Suprapubic skin (tissue), 4 donors: Measurements from ENCODE around the gene STAC2. TPM values are rescaled to one million over a fixed set of nuclear protein-coding genes. Genes with fewer than 3 reads are reported as not detected.

ENCODE experiments used
- DNase-seq, 2 donors: peaks; one replicate each; pipeline ENCODE4 v3.0.0-alpha.2; 2019; ENCODE audit warnings: low spot score in 2 of 2
- H3K27ac ChIP-seq: fragments of 200-600 bp; sonication (generic); one replicate; pipeline ENCODE4 v1.5.1; 2019
- H3K27me3 ChIP-seq: fragments of 200-600 bp; sonication (generic); one replicate; pipeline ENCODE4 v1.5.1; 2019
- H3K36me3 ChIP-seq: fragments of 200-600 bp; sonication (generic); one replicate; pipeline ENCODE4 v1.5.1; 2019
- H3K4me1 ChIP-seq: fragments of 200-600 bp; sonication (generic); one replicate; pipeline ENCODE4 v1.5.1; 2019
- H3K4me3 ChIP-seq: fragments of 200-600 bp; sonication (generic); one replicate; pipeline ENCODE4 v1.5.1; 2019; ENCODE audit warnings: mild to moderate bottlenecking
- H3K9me3 ChIP-seq: fragments of 200-600 bp; sonication (generic); one replicate; pipeline ENCODE4 v1.5.1; 2019
- EP300 ChIP-seq: sonication (generic); formaldehyde crosslinking; IDR thresholded peaks from one replicate; pipeline ENCODE4 v1.6.1; 2017; ENCODE audit warnings: antibody characterized with exemption
- POLR2A ChIP-seq, 2 donors: fragments of 450-650 bp; IDR thresholded peaks; one replicate each; pipeline ENCODE4 v1.6.1; 2017; ENCODE audit warnings: antibody characterized with exemption in 2 of 2, mild to moderate bottlenecking in 2 of 2, moderate library complexity in 2 of 2
- POLR2AphosphoS5 ChIP-seq, 3 donors: sonication (generic); formaldehyde crosslinking; IDR thresholded peaks; one replicate each; pipeline ENCODE4 v1.6.1; 2017; ENCODE audit warnings: antibody characterized with exemption in 3 of 3
- WGBS: methylation state at CpG from one replicate; pipeline ENCODE4 v1.1.5; 2018; 5-methylcytosine and 5-hydroxymethylcytosine counted together
- total RNA-seq, 4 donors: library from RNA; depleted of rRNA; stranded (reverse); fragments of >200 nt; gene quantifications; one replicate each; pipeline ENCODE4 v1.1.0, GENCODE V29; 2016
- TF ChIP-seq, protein P1 (sequence below), 2 donors: fragments of 200-600 bp in 1 of 2; fragments of 450-650 bp in 1 of 2; sonication (generic) in 1 of 2; IDR thresholded peaks; one replicate each; pipeline ENCODE4 v1.5.1; 2016 to 2019; ENCODE audit warnings: antibody characterized with exemption in 2 of 2, mild to moderate bottlenecking in 1 of 2, moderate library complexity in 1 of 2

STAC2 gene
- total RNA-seq, 4 donors from 2014 or later = 10.9 to 26.4 (median 16.5) TPM

DNA sequence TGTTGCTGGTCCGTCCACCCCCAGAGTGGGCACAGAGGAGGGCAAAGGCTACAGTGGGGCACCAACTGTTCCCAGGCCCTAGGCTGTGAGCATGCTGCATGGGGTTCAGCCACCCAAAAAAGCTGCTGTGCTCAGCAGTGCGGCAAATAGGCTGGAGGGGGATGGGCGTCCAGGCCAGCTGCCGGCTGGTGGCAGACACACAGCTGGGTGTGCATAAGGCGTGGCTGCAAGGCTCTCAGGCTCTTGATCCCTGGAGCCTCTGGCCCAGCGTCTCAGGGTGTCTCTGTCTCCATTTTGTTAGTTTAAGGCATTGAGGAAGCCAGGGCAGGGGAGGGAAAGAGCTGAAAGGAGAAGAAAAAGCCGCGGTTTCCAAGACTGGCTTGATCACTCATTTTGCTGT lies 16.9 kb downstream of the STAC2 start:
- 51% methylated on average over 7 of the region's 8 CpGs for WGBS

DNA sequence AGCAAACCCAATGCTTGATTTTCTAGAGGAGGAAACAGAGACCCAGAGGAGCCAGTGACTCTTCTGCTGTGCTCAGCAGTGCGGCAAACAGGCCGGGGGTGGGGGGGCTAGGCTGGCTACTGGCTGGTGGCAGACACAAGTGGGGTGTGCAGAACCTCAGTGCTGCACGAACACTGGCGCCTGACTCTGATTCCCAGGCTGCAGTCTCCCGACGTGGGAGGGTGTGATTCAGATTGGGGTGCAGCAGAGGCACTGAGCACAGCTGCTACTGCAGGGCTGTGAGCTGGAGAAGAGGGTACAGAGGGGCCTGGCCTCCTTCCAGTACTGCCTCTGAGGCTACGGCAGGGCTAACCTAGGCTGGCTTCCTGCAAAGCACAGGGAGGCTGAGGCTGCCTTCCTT lies 17.6 kb downstream of the STAC2 start:
- Histone ChIP-seq H3K36me3 (peaks cover 22% of the 10 kb centered on the region), H3K9me3 (no peaks in the 10 kb centered on the region), H3K4me3 (no peak overlapping the region), H3K27me3 (no peaks in the 10 kb centered on the region), H3K4me1 (peaks cover 58% of the 10 kb centered on the region), H3K27ac (peak overlapping the region; percentile 66)
- WGBS = 52% methylated on average over 3 of the region's 7 CpGs
- DNase-seq = no peak
- no peak for TF ChIP-seq POLR2A (IDR thresholded peaks at IDR 0.05)
- no peak for TF ChIP-seq EP300
- TF ChIP-seq POLR2AphosphoS5 (IDR thresholded peaks at IDR 0.05) = no peak
- TF ChIP-seq, protein P1, sequence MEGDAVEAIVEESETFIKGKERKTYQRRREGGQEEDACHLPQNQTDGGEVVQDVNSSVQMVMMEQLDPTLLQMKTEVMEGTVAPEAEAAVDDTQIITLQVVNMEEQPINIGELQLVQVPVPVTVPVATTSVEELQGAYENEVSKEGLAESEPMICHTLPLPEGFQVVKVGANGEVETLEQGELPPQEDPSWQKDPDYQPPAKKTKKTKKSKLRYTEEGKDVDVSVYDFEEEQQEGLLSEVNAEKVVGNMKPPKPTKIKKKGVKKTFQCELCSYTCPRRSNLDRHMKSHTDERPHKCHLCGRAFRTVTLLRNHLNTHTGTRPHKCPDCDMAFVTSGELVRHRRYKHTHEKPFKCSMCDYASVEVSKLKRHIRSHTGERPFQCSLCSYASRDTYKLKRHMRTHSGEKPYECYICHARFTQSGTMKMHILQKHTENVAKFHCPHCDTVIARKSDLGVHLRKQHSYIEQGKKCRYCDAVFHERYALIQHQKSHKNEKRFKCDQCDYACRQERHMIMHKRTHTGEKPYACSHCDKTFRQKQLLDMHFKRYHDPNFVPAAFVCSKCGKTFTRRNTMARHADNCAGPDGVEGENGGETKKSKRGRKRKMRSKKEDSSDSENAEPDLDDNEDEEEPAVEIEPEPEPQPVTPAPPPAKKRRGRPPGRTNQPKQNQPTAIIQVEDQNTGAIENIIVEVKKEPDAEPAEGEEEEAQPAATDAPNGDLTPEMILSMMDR (IDR thresholded peaks at IDR 0.05) = no peak

More for the DNA sequence above, 16.9 kb downstream of the STAC2 start:
- H3K9me3 ChIP-seq = no peaks in the 10 kb centered on the region
- H3K36me3 ChIP-seq = peaks cover 14% of the 10 kb centered on the region
- DNase-seq = no peak
- no peaks in the 10 kb centered on the region for H3K27me3 ChIP-seq
- H3K27ac ChIP-seq = peak overlapping the region; percentile 66
- H3K4me1 ChIP-seq = peaks cover 61% of the 10 kb centered on the region
- no peak for TF ChIP-seq POLR2A (IDR thresholded peaks at IDR 0.05)
- TF ChIP-seq, protein P1 (IDR thresholded peaks at IDR 0.05) = no peak
- peak overlapping the region; percentile 37 for H3K4me3 ChIP-seq

DNA sequence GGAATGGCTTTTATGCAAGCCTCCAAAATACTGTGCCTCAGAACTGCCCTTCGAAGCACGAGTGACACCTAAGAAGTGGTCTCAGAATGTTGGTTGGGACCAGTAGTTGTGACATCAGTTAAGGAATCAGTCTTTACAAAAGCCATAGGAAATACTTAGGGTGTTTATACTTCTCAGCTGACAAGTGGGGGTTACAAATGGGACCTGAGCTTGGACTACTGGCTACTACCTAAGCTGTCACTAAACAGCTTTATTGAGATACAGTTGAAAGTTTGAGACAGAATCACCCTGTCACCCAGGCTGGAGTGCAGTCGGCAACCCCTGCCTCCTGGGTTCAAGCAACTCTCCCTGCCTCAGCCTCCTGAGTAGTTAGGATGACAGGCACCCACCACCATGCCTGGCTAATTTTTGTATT lies 20.6 kb downstream of the STAC2 start:
- Histone ChIP-seq H3K9me3 (no peaks in the 10 kb centered on the region), H3K27me3 (no peaks in the 10 kb centered on the region), H3K4me1 (peaks cover 49% of the 10 kb centered on the region), H3K4me3 (no peak overlapping the region), H3K27ac (no peak overlapping the region), H3K36me3 (peaks cover 38% of the 10 kb centered on the region)
- no peak for TF ChIP-seq POLR2AphosphoS5 (IDR thresholded peaks at IDR 0.05)
- no peak for TF ChIP-seq EP300
- TF ChIP-seq POLR2A (IDR thresholded peaks at IDR 0.05) = no peak
- TF ChIP-seq, protein P1 (IDR thresholded peaks at IDR 0.05) = no peak
- 81% methylated on average over 3 of the region's 3 CpGs for WGBS
- DNase-seq = no peak

DNA sequence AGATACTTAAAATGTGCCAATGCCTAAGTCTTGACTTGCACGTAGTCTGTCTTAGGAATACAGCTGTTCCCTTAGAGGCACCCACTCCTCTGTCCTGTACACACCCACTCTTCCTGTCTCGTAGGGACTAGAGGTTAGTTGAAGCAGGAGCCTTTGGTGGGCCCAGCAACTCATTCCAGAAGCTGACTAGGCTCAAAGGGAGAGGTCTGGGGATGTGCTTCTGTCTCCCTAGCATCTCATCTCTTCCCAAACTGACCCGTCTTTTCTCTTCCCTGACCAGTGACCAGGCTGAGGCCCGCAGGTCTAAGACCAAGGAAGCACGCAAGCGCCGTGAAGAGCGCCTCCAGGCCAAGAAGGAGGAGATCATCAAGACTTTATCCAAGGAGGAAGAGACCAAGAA lies 21.5 kb downstream of the STAC2 start:
- Histone ChIP-seq H3K27me3 (no peaks in the 10 kb centered on the region), H3K27ac (no peak overlapping the region), H3K4me3 (no peak overlapping the region), H3K4me1 (peaks cover 44% of the 10 kb centered on the region), H3K36me3 (peaks cover 38% of the 10 kb centered on the region), H3K9me3 (no peaks in the 10 kb centered on the region)
- DNase-seq = no peak
- TF ChIP-seq POLR2A (IDR thresholded peaks at IDR 0.05) = no peak
- no peak for TF ChIP-seq EP300
- TF ChIP-seq, protein P1 (IDR thresholded peaks at IDR 0.05) = no peak
- no peak for TF ChIP-seq POLR2AphosphoS5 (IDR thresholded peaks at IDR 0.05)
- WGBS = 78% methylated on average over 8 of the region's 8 CpGs

DNA sequence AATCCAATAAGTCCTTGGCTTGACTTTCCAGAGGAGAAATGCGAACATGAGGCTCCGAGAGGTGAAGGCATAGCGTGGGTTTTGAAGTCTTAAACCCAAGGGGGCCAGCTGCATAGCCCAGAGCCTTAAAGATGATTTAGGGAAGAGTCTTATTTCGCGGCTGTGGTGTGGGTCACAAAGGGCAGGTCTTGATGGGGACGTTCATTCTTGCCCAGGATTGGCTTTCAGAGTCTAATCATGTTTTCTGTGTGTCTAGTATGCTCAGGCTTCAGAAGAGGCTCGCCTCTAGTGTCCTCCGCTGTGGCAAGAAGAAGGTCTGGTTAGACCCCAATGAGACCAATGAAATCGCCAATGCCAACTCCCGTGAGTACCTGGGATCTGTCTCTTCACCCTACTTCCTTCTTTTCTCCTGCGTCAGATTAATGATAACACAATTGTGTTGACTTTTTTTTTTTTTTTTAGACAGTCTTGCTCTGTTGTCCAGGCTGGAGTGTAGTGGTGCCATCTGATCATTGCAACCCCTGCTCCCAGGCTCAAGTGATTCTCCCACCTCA lies 24.7 kb downstream of the STAC2 start:
- no peak for DNase-seq
- TF ChIP-seq EP300 (no peak), POLR2A (IDR thresholded peaks at IDR 0.05) (no peak), POLR2AphosphoS5 (IDR thresholded peaks at IDR 0.05) (no peak)
- TF ChIP-seq, protein P1 (IDR thresholded peaks at IDR 0.05) = no peak
- Histone ChIP-seq H3K4me3 (peak overlapping the region; percentile 81), H3K9me3 (no peaks in the 10 kb centered on the region), H3K27ac (peak overlapping the region; percentile 99), H3K4me1 (peaks cover 53% of the 10 kb centered on the region), H3K36me3 (peaks cover 38% of the 10 kb centered on the region), H3K27me3 (no peaks in the 10 kb centered on the region)
- WGBS = 33% methylated on average over 11 of the region's 11 CpGs
